HepG2 (cell line): ENCODE data around the gene KIAA1549. TPM values are rescaled to one million over a fixed set of nuclear protein-coding genes. Genes with fewer than 3 reads are reported as not detected.

Source experiments
- ATAC-seq: fragments of 200-7000 bp; cut with Tn5 transposase; 3 replicates; pipeline ENCODE4 v1.9.1; 2020; ENCODE audit warnings: mild to moderate bottlenecking, moderate library complexity
- BruUV-seq: library from RNA; stranded (reverse); fragments of 400-500 nt; replicated peaks from 2 replicates; lab custom pipeline; 2021; lab: Mats Ljungman, UMichigan
- CTCF ChIA-PET: fragments of 300-600 bp; formaldehyde crosslinking; extraction: SDS; loops from one replicate; lab custom pipeline; 2021; ENCODE audit warnings: low total read pairs, inconsistent platforms, low intra/inter-chr PET ratio; lab: Yijun Ruan, JAX
- POLR2A ChIA-PET: fragments of 350-600 bp; sonication (Branson Sonifier 250); formaldehyde crosslinking; loops from one replicate; lab custom pipeline; 2020; ENCODE audit warnings: antibody characterized with exemption, inconsistent platforms; lab: Yijun Ruan, JAX
- DNase-seq: peaks from one replicate; pipeline ENCODE4 v3.0.0-alpha.2; 2015; ENCODE audit warnings: low spot score
- FAIRE-seq: peaks from 3 replicates; lab custom pipeline; 2011; peaks lifted over from hg19 to GRCh38; lab: Jason Lieb, UNC
- H2AFZ ChIP-seq: one replicate; pipeline ENCODE4 v1.6.1; 2011; ENCODE audit warnings: low read length, inconsistent platforms
- H3K27ac ChIP-seq: fragments of 300-600 bp; 3 replicates; pipeline ENCODE4 v1.8.0; 2011; ENCODE audit warnings: mixed run types, mild to moderate bottlenecking, mixed read lengths, low read length, inconsistent platforms; ENCODE audit not compliant: insufficient read depth; ENCODE audit errors: extremely low read length
- H3K27me3 ChIP-seq, 2 experiments: fragments of 200-600 bp in 1 of 2; 2 replicates in 1 of 2; 3 replicates in 1 of 2; pipeline versions ENCODE4 v1.6.0 to v1.8.0; 2011; ENCODE audit warnings: low read length in 2 of 2, mild to moderate bottlenecking in 2 of 2, moderate library complexity in 2 of 2, inconsistent platforms in 1 of 2; ENCODE audit not compliant: insufficient read depth in 2 of 2, control insufficient read depth in 1 of 2
- H3K36me3 ChIP-seq, 2 experiments: fragments of 200-600 bp in 1 of 2; replicated peaks in 1 of 2; 2 replicates in 1 of 2; 3 replicates in 1 of 2; pipeline versions ENCODE4 v1.5.1 to v1.8.0; 2011; ENCODE audit warnings: low read length in 2 of 2, inconsistent platforms in 1 of 2; ENCODE audit not compliant: insufficient read depth in 2 of 2, control insufficient read depth in 1 of 2
- H3K4me1 ChIP-seq: 2 replicates; pipeline ENCODE4 v1.5.1; 2012; ENCODE audit warnings: low read length, inconsistent platforms; ENCODE audit not compliant: insufficient read depth
- H3K4me2 ChIP-seq: 2 replicates; pipeline ENCODE4 v1.6.0; 2011; ENCODE audit warnings: low read depth, low read length, inconsistent platforms
- H3K4me3 ChIP-seq, 3 experiments: fragments of 200-600 bp in 1 of 3; sonication (generic), shearing (Covaris generic) in 1 of 3; replicated peaks in 1 of 3; 2 replicates each; pipeline ENCODE4 v1.5.1; 2011 to 2016; ENCODE audit warnings: low read length in 3 of 3, inconsistent platforms in 2 of 3, low read depth in 2 of 3, mild to moderate bottlenecking in 2 of 3, control low read depth in 1 of 3, mixed read lengths in 1 of 3; ENCODE audit not compliant: insufficient read depth in 1 of 3
- H3K79me2 ChIP-seq: one replicate; pipeline ENCODE4 v1.6.1; 2011; ENCODE audit warnings: low read length, inconsistent platforms; ENCODE audit not compliant: insufficient read depth
- H3K9ac ChIP-seq: 2 replicates; pipeline ENCODE4 v1.6.0; 2011; ENCODE audit warnings: mild to moderate bottlenecking, low read depth, low read length, inconsistent platforms; ENCODE audit not compliant: insufficient read depth
- H3K9me3 ChIP-seq: 2 replicates; pipeline ENCODE4 v1.5.1; 2012; ENCODE audit warnings: mild to moderate bottlenecking, low read length
- H4K20me1 ChIP-seq: 2 replicates; pipeline ENCODE4 v1.6.0; 2011; ENCODE audit warnings: inconsistent platforms, mild to moderate bottlenecking, low read length, moderate library complexity; ENCODE audit not compliant: insufficient read depth
- CEBPG ChIP-seq: IDR thresholded peaks from 2 replicates; pipeline ENCODE4 v1.6.1; 2016
- CENPX ChIP-seq: sonication (generic); formaldehyde crosslinking; IDR thresholded peaks from 2 replicates; pipeline ENCODE4 v1.9.0; 2021; ENCODE audit warnings: mild to moderate bottlenecking, missing genetic modification reagents, moderate library complexity
- KLF16 ChIP-seq, 2 experiments: sonication (generic) in 1 of 2; formaldehyde crosslinking in 1 of 2; IDR thresholded peaks; 2 replicates each; pipeline versions ENCODE4 v1.6.1 to v1.8.0; 2016 to 2023; ENCODE audit warnings: missing genetic modification reagents in 2 of 2, missing compliant biosample characterization in 1 of 2
- PHB2 ChIP-seq: fragments of 450-650 bp; IDR thresholded peaks from 2 replicates; pipeline ENCODE4 v1.6.1; 2018; ENCODE audit not compliant: partially characterized antibody
- PHF5A ChIP-seq: IDR thresholded peaks from one replicate; pipeline ENCODE4 v1.6.1; 2018; ENCODE audit warnings: low read depth, missing genetic modification reagents; ENCODE audit not compliant: unreplicated experiment
- PLSCR1 ChIP-seq: sonication (generic); formaldehyde crosslinking; IDR thresholded peaks from 2 replicates; pipeline ENCODE4 v1.5.0; 2020; ENCODE audit warnings: missing genetic modification reagents, mild to moderate bottlenecking, borderline replicate concordance
- REST ChIP-seq, 2 experiments: IDR thresholded peaks; 2 replicates each; pipeline ENCODE4 v1.6.1; 2011 to 2012; ENCODE audit warnings: low read length in 2 of 2, borderline replicate concordance in 1 of 2, low read depth in 1 of 2, mild to moderate bottlenecking in 1 of 2, moderate library complexity in 1 of 2
- RFXAP ChIP-seq: sonication (generic); formaldehyde crosslinking; IDR thresholded peaks from 2 replicates; pipeline ENCODE4 v1.4.0; 2020; ENCODE audit warnings: missing genetic modification reagents, borderline replicate concordance
- SCMH1 ChIP-seq: sonication (generic); formaldehyde crosslinking; IDR thresholded peaks from 2 replicates; pipeline ENCODE4 v1.9.0; 2021; ENCODE audit warnings: missing genetic modification reagents, mild to moderate bottlenecking, borderline replicate concordance
- SP2 ChIP-seq: sonication (generic); formaldehyde crosslinking; IDR thresholded peaks from 2 replicates; pipeline ENCODE4 v1.5.1; 2020; ENCODE audit warnings: mild to moderate bottlenecking, missing genetic modification reagents
- ZFP62 ChIP-seq: sonication (generic); formaldehyde crosslinking; IDR thresholded peaks from 2 replicates; pipeline ENCODE4 v1.4.0; 2020; ENCODE audit warnings: missing genetic modification reagents
- ZNF44 ChIP-seq: sonication (generic); formaldehyde crosslinking; IDR thresholded peaks from 2 replicates; pipeline ENCODE4 v1.5.1; 2020; ENCODE audit warnings: mild to moderate bottlenecking, missing genetic modification reagents
- WGBS: methylation state at CpG from one replicate; pipeline ENCODE4 v1.1.6; 2017; ENCODE audit warnings: low lambda C conversion rate; 5-methylcytosine and 5-hydroxymethylcytosine counted together
- in situ Hi-C: cut with HindIII; loops from 2 replicates; pipeline ENCODE4 v1.10.0; 2017; ENCODE audit warnings: low pct_unique_long_range_greater_than_20kb; ENCODE audit not compliant: extremely low pct_ligation_motif_present
- intact Hi-C: fragments of 100-400 bp; cut with micrococcal nuclease; formaldehyde crosslinking; loops from one replicate; pipeline ENCODE4 v1.10.0; 2022; ENCODE audit not compliant: unreplicated experiment
- polyA plus RNA-seq, 8 experiments: library from polyadenylated mRNA; depleted of rRNA in 3 of 8; stranded (reverse) in 7 of 8; unstranded in 1 of 8; fragments of >200 nt; fragmentation: Illumina TruSeq in 4 of 8; extraction: Trizol in 4 of 8; gene quantifications; 2 replicates each; pipeline versions ENCODE4 v1.2.1 to v1.2.3, GENCODE V29; 2011 to 2016; ENCODE audit warnings: low read depth in 4 of 8, missing spikeins in 1 of 8, mixed read lengths in 1 of 8; ENCODE audit not compliant: insufficient read depth in 1 of 8
- total RNA-seq, 5 experiments: library from RNA; depleted of rRNA; stranded (reverse); fragments of >200 nt; fragmentation: Illumina TruSeq; extraction: Trizol; gene quantifications; 2 replicates each; pipeline ENCODE4 v1.2.3, GENCODE V29; 2016; ENCODE audit warnings: low read depth in 1 of 5
- TF ChIP-seq, protein P1 (sequence below): sonication (generic); formaldehyde crosslinking; IDR thresholded peaks from 2 replicates; pipeline ENCODE4 v1.5.0; 2020; ENCODE audit warnings: missing genetic modification reagents

Gene KIAA1549
- total and polyA plus RNA-seq, 2 of the 13 experiments (the other 11 are each of a cell fraction or from before 2014, with no cell fraction given): 1.1 to 1.8 TPM

DNA sequence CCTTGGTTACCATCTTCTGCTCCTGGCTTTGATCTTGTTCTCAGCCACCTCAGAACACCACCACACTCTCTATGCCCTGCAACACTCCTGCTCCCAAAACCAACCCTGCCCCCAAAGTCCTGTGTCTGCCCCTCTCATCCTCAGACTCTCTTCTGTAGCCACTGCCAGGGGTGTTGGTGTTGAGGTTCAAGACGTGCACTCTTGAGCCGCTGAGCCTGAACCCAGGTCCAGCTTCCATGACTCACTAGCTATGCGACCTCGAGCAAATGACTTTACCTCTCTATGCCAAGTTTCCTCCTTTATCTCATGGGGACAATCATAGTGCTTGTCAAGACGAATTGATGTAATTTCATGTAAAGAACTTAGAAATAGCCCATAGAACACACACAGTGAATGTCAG lies 182.4 kb downstream of the KIAA1549 start:
- Histone ChIP-seq H3K79me2 (no peaks in the 10 kb centered on the region), H2AFZ (no peak overlapping the region), H3K27me3 (peaks cover 3 to 12% of the 10 kb centered on the region in 2 experiments; a peak in 2 of 5 replicates), H3K4me1 (peaks cover 27% of the 10 kb centered on the region), H3K4me3 (no peak overlapping the region), H3K36me3 (no peaks in the 10 kb centered on the region), H3K27ac (no peak overlapping the region), H3K4me2 (no peak overlapping the region), H3K9ac (no peak overlapping the region), H4K20me1 (no peaks in the 10 kb centered on the region), H3K9me3 (no peaks in the 10 kb centered on the region)
- intact Hi-C loops (no loop called here), in situ Hi-C loops (no loop called here)
- no peak for ATAC-seq
- BruUV-seq: no TSS peak
- FAIRE-seq: no peak
- POLR2A ChIA-PET: no interaction called here
- 21% methylated on average over 5 of the region's 5 CpGs for WGBS
- DNase-seq: no peak
- CTCF ChIA-PET: no interaction called here
- TF ChIP-seq PLSCR1 (CRISPR knock-in tag) (no peak), PHB2 (no peak), ZFP62 (CRISPR knock-in tag) (no peak), CENPX (no peak), RFXAP (CRISPR knock-in tag) (no peak), PHF5A (CRISPR knock-in tag) (no peak), SCMH1 (CRISPR knock-in tag) (no peak), CEBPG (no peak), ZNF44 (CRISPR knock-in tag) (no peak), REST (IDR thresholded peaks at IDR 0.05; ENCODE audit: borderline replicate concordance in 1 of 2, low read depth in 1 of 2, low read length in 2 of 2) (no peak), KLF16 (CRISPR knock-in tag; IDR thresholded peaks at IDR 0.05) (no peak), SP2 (CRISPR knock-in tag) (no peak)
- TF ChIP-seq, protein P1, sequence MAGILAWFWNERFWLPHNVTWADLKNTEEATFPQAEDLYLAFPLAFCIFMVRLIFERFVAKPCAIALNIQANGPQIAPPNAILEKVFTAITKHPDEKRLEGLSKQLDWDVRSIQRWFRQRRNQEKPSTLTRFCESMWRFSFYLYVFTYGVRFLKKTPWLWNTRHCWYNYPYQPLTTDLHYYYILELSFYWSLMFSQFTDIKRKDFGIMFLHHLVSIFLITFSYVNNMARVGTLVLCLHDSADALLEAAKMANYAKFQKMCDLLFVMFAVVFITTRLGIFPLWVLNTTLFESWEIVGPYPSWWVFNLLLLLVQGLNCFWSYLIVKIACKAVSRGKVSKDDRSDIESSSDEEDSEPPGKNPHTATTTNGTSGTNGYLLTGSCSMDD (CRISPR knock-in tag): no peak
